EL (cell line): ENCODE data around the gene LPP.

Experiments
- DNase-seq: peaks from one replicate; pipeline ENCODE4 v3.0.0-alpha.2; 2016

LPP gene

GRCh38 chr3:188659449-188660090 is 505.6 kb downstream of the LPP start:
- DNase-seq: no peak

DNA sequence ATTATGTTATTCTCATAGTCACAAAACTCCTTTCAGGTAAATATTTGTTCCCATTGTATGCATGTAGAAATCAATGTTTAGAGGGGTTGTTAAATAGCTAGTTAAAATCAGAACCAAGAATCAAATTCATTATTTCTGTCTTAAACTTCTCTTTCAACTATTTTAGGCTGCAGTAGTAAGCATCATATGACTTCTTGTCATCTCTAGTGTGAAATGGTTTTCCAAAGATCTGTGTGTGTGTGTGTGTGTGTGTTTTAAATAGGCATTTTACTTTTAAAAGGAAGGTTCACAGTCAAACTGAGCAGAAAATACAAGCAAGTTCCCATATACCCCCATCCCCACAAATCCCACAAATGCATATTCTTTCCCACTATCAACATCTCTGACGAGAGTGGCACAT is 506.5 kb downstream of the LPP start:
- DNase-seq: no peak

DNA sequence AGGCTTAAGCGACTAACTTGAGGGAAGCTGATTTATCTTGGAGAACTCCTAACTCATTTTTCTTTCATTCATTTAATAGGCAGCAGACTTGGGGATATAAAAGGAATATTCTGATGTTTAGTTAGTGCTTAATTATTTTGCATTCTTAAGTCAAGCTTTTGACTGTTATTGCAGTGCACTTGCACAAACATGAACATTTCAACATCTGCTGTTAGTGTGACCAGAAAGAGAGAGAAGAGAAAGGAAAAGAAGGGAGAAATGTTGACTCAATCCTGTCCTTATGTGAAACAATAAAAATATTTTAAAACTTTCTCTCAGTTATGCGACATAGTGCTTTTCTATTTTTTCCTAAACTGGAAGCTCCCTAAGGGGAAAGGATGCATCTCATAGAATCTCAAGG is 507.8 kb downstream of the LPP start:
- DNase-seq: no peak

- no peak for DNase-seq
Measured at GRCh38 chr3:188662214-188662613, 508.3 kb downstream of the LPP start.

GRCh38 chr3:188662795-188663194 is 508.8 kb downstream of the LPP start:
- no peak for DNase-seq

DNA sequence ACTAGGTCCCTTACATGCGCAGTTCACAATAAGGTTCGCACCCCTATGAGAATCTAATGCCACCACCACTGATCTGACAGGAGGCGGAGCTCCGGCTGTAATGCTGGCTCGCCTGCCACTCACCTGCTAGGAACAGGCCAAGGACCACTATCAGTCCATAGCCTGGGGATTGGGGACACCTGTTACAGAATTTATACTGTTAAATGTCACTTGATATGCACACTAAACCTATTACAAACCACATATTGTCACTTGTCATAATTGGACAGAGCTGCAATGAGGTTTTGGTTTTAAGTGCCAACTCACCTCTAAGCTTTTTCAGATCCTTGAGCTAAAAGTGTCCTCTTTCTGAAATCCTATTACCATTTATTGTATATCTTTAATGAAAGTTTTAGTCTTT is 509.9 kb downstream of the LPP start:
- DNase-seq: no peak

GRCh38 chr3:188664795-188665194 is 510.8 kb downstream of the LPP start:
- DNase-seq: peak; percentile 41

- no peak for DNase-seq
Measured at GRCh38 chr3:188667926-188668325, 514.0 kb downstream of the LPP start.

GRCh38 chr3:188670446-188670845 is 516.5 kb downstream of the LPP start:
- no peak for DNase-seq

DNA sequence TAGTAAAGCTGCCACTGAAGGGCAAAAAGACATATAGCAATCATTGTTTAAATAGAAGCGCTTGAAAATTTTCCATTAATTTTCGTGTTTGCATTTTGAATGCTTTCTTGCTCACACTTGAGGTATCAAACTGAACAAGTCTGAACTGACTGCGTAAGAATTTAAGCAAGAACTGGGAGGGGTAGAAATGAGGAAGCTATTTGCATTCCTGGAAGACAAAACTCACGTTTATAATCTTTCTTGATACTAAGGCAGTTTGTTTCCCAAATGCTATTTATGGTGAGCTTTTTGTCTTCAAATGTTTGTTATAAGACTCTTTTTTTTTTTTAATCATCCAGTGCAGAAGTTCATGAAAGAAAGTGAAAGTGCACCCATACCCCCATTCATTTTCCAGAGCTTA is 518.0 kb downstream of the LPP start:
- no peak for DNase-seq

GRCh38 chr3:188672840-188673239 is 518.9 kb downstream of the LPP start:
- no peak for DNase-seq

GRCh38 chr3:188673646-188674186 is 519.8 kb downstream of the LPP start:
- peak; percentile 87 for DNase-seq

DNA sequence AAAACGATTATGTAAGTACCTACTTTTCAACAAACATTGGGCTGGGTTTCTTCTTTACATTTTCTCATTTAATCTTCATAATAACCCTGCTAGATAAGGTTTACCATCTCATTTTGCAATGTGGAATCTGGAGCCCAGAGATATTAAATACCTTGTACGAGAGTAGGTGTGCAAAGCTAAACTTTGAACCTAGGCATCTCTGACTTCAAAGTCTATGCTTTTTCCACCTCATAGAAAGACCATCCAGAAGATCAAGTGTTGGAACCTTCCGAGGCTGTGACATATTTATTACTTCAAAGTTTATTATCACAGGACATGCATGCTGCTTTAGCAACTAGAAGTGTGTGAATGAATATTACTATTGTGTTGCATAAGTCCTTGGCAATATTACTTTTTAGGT is 520.6 kb downstream of the LPP start:
- no peak for DNase-seq

GRCh38 chr3:188677344-188677743 is 523.4 kb downstream of the LPP start:
- no peak for DNase-seq

- peak; percentile 12 for DNase-seq
Measured at GRCh38 chr3:188680189-188680588, 526.2 kb downstream of the LPP start.

- no peak for DNase-seq
Measured at GRCh38 chr3:188680605-188681004, 526.6 kb downstream of the LPP start.

- no peak for DNase-seq
Measured at GRCh38 chr3:188682316-188682715, 528.4 kb downstream of the LPP start.

DNA sequence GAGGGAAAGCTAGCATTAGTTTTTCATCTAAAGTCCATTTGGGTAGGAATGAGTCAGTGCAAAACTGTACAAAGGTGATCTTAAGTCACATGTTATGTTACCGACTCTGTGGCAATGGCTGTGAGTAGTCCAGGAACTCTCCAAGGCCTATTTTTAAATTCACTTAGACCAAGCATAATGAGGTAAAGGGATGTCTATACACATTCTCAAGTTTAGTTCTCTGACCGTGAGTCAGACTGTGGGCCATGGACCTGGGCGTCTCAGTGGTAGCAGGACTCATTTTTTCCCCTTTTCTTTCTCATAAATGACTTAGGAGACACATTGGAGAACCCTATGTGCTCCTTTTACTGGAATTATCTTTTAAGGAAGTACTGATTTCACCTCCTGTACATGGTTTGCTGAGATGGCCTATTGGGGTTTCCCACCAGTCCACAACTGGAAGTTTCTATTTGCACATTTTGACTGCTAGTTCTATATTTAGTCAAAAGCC is 529.1 kb downstream of the LPP start:
- DNase-seq: peak; percentile 86

DNA sequence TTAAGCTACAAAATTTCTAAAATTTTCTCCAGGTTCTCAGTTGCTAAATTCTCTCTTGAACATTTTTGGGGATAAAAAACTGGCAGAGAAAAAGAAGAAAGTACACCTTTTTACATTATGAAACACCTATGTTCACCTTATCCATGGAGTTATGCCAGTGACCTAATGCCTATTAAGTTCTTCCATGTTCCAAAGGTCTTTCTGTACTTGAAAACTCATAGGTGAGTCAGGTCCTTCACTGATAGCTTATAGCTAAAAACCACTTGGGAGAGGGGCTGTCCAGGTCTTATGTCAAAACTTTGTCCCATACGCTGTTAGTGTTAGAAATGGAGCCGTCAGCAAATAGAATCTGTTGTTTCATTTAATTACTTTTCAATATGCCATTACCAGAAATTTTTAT is 530.3 kb downstream of the LPP start:
- DNase-seq: no peak

- DNase-seq: no peak
Measured at GRCh38 chr3:188685789-188686188, 531.8 kb downstream of the LPP start.

DNA sequence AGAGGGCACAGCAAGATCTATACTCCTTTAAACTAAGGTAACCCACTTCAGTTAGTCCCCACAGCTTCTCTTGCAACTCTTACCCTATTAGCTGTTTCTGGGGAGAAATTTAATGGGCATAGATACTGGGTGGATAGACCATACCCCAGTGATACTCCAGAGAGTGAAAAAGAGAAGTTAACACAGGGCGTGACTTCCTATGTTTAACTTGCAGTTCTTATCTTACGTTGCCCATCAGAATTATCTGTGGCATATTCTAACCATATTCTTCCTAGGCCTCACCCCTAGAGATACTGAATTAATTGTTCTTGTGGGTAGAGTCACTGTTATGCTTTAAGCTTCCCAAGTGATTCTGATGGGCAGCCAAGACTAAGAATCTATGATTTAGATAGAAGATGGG is 532.4 kb downstream of the LPP start:
- DNase-seq: no peak

GRCh38 chr3:188687389-188687788 is 533.4 kb downstream of the LPP start:
- DNase-seq: peak; percentile 79

DNA sequence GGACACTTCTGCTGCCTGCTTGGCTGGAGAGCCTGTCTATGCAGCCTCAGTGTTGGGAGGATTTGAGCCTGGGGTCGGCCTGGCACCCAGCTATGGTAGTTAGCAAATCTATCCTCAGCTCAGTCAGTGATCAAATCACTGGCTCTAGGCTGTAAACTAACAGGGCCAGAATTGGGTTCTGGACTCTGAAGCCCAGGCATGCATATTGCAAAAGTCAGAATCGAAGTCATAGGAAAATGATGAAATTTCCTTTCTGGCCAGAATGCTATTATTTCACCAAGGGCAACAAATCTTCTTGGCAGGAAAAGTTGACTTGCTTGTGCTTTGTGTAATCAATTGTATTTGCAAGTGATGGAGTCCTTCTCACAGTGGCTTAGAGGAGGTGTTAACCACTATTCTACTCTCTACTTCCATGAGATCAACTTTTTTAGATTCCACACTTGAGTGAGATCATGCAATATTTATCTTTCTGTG is 535.2 kb downstream of the LPP start:
- DNase-seq: no peak

GRCh38 chr3:188690064-188690463 is 536.1 kb downstream of the LPP start:
- no peak for DNase-seq

DNA sequence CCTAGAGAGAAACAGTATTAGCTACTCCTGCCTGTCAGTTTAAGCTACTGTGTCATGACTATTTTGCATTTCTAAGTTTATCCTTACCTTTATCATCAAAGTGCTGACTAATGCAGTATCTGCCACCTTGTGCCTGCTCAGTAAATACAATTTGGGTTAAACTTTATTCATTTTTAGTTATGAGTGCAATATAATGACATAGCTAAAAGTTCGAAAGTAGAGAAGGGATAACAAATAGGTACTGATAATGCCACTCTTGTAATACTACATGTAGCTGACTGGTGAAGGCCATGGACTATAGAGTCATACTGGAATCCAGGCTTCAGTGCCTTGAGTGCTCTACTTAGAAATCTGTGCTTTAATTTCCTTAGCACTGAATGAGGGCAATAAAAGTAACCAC is 537.0 kb downstream of the LPP start:
- no peak for DNase-seq
